Measurements from ENCODE around the gene GLTP.

GRCh38 chr12:109857715-109858114 is 22.6 kb downstream of the GLTP start:
- TF ChIP-seq EGR1 (IDR thresholded peaks at IDR 0.05; ENCODE audit: low read depth in 2 of 2): no peak
- TF ChIP-seq CTCF (IDR thresholded peaks at IDR 0.05; ENCODE audit: low read depth, low read length, missing input control): no peak
- TF ChIP-seq REST (IDR thresholded peaks at IDR 0.05): no peak
- no peak for TF ChIP-seq GABPA (IDR thresholded peaks at IDR 0.05 in 1 of 2, conservative IDR thresholded peaks at IDR 0.05 in 1 of 2)
